ENCODE data around the gene AHRR.

DNA sequence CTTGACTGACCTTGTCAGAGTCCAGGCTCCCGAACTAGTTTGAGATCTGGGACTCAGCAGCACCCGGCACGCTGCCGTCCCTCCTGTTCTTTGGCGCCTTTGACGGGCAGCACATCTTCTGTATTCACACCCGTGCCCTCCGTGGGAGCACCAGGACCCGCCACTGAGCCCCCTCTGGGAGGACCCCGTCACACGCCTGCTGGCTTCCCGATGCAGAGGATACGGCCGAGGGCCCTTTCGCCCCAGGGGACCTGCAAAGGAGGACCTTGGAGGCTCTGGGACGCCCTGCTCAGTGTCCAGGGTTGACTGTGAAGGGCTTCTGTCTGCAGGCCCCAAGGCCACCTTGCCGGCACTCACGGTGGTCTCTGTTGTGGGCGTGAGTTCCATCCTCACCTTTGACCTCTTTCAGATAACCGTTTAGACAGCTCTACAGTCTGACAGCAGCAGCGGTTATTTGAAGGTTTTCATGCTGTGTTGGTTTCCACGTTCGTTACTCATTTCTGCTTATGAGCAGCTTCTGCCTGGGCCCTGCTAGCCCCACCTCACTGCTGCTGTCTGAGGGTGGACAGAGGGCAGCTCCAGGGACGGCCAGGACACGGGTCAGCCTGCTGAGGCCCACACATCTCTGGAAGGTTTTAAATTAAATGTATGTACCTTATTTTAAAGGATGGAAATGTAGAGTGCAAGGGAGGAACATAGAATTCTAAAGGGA lies 108.9 kb downstream of the AHRR start:
- TF ChIP-seq, protein P1, sequence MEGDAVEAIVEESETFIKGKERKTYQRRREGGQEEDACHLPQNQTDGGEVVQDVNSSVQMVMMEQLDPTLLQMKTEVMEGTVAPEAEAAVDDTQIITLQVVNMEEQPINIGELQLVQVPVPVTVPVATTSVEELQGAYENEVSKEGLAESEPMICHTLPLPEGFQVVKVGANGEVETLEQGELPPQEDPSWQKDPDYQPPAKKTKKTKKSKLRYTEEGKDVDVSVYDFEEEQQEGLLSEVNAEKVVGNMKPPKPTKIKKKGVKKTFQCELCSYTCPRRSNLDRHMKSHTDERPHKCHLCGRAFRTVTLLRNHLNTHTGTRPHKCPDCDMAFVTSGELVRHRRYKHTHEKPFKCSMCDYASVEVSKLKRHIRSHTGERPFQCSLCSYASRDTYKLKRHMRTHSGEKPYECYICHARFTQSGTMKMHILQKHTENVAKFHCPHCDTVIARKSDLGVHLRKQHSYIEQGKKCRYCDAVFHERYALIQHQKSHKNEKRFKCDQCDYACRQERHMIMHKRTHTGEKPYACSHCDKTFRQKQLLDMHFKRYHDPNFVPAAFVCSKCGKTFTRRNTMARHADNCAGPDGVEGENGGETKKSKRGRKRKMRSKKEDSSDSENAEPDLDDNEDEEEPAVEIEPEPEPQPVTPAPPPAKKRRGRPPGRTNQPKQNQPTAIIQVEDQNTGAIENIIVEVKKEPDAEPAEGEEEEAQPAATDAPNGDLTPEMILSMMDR (IDR thresholded peaks at IDR 0.05) = no peak
- TF ChIP-seq EP300 (IDR thresholded peaks at IDR 0.05) (no peak), POLR2A (IDR thresholded peaks at IDR 0.05) (no peak)

Measured in stomach (tissue), 4 donors.